HG03342 (cell line): ENCODE data around the gene TPPP2.

Experiments
- ATAC-seq: cut with Tn5 transposase; IDR thresholded peaks from one replicate; pipeline ENCODE4 v1.9.1; 2021; ENCODE audit warnings: mild to moderate bottlenecking, moderate library complexity; ENCODE audit not compliant: unreplicated experiment

The TPPP2 gene

GRCh38 chr14:21056520-21057163 is 26.6 kb downstream of the TPPP2 start:
- ATAC-seq: no peak

- ATAC-seq: no peak
Observed at GRCh38 chr14:21057803-21058675, 28.0 kb downstream of the TPPP2 start, which contains the start of gene RNASE8. TSS of gene RNASE8 (plus strand) at chr14:21057822. CDS start at chr14:21057893, 71 bp downstream.

- no peak for ATAC-seq
Observed at GRCh38 chr14:21058903-21059302, 28.9 kb downstream of the TPPP2 start.

- ATAC-seq: no peak
Observed at GRCh38 chr14:21059842-21060613, 30.0 kb downstream of the TPPP2 start.

GRCh38 chr14:21060614-21061346 is 30.8 kb downstream of the TPPP2 start:
- ATAC-seq: no peak

GRCh38 chr14:21061347-21061668 is 31.3 kb downstream of the TPPP2 start:
- no peak for ATAC-seq

- no peak for ATAC-seq
Observed at GRCh38 chr14:21063479-21063878, 33.5 kb downstream of the TPPP2 start.

- no peak for ATAC-seq
Observed at GRCh38 chr14:21066882-21067502, 37.0 kb downstream of the TPPP2 start.

- no peak for ATAC-seq
Observed at GRCh38 chr14:21068521-21069387, 38.7 kb downstream of the TPPP2 start.

GRCh38 chr14:21069388-21070082 is 39.5 kb downstream of the TPPP2 start:
- ATAC-seq: no peak

- no peak for ATAC-seq
Observed at GRCh38 chr14:21070083-21070609, 40.1 kb downstream of the TPPP2 start, which contains the start of gene ARHGEF40. TSS of gene ARHGEF40 (plus strand) at chr14:21070304. CDS start at chr14:21070397, 93 bp downstream.

- peak; percentile 2 for ATAC-seq
Observed at GRCh38 chr14:21070610-21071224, 40.7 kb downstream of the TPPP2 start.

GRCh38 chr14:21071225-21072030 is 41.4 kb downstream of the TPPP2 start:
- ATAC-seq: peak; percentile 65

- no peak for ATAC-seq
Observed at GRCh38 chr14:21072031-21072473, 42.0 kb downstream of the TPPP2 start.

GRCh38 chr14:21072781-21073339 is 42.8 kb downstream of the TPPP2 start:
- no peak for ATAC-seq

- no peak for ATAC-seq
Observed at GRCh38 chr14:21073921-21074320, 43.9 kb downstream of the TPPP2 start.
